ENCODE data around the gene TCEANC2.

DNA sequence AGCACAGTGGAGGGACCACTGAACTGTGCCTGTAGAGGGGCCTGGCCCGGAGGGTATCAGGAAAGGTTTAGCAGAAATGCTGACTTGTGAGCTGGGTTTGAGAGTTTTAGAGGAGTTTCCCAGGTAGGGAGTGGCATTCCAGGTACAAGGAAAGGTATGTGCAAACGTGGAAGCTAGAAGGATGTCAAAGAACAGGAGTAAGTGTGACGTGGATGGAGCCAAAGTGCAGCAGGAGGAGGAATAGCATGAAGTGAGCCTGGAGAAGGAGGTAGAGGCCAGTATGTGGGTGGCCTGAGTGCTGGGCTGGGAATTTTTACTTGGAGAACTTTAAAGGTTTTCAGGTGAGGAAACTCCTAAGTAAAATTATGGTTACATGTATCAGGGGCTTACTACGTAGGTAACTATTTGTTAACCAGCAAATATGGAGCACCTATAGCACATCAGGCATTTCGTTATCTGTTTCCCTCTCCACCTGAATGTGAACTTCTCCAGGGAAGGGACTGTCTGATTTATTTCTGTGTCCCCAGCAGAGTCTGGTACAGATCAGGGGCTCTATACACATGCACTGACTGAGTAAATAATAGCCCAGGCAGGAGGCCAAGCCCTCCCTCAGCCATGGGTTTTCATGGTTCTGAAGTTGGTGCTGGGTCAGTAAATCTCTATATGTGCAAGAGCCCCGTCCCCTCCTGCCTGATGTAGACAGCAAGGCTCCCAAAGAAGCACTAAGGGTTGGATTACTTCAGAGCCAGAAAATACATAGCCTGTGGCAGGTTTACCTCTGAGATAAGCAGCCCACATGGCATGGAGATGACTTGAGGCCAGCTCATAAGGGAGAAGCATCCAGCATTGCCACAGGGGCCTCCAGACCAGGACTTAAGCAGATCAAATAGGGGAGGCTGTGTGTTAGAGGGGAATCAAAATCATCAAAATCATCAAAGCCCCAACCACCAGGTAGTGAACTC lies 56.0 kb downstream of the TCEANC2 start:
- TF ChIP-seq, protein P1, sequence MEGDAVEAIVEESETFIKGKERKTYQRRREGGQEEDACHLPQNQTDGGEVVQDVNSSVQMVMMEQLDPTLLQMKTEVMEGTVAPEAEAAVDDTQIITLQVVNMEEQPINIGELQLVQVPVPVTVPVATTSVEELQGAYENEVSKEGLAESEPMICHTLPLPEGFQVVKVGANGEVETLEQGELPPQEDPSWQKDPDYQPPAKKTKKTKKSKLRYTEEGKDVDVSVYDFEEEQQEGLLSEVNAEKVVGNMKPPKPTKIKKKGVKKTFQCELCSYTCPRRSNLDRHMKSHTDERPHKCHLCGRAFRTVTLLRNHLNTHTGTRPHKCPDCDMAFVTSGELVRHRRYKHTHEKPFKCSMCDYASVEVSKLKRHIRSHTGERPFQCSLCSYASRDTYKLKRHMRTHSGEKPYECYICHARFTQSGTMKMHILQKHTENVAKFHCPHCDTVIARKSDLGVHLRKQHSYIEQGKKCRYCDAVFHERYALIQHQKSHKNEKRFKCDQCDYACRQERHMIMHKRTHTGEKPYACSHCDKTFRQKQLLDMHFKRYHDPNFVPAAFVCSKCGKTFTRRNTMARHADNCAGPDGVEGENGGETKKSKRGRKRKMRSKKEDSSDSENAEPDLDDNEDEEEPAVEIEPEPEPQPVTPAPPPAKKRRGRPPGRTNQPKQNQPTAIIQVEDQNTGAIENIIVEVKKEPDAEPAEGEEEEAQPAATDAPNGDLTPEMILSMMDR (IDR thresholded peaks at IDR 0.05; ENCODE audit: low read depth, low read length), result no peak
- TF ChIP-seq POLR2A (IDR thresholded peaks at IDR 0.05; ENCODE audit: extremely low read depth, insufficient read length), result no peak
- TF ChIP-seq, protein P2, sequence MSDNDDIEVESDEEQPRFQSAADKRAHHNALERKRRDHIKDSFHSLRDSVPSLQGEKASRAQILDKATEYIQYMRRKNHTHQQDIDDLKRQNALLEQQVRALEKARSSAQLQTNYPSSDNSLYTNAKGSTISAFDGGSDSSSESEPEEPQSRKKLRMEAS (IDR thresholded peaks at IDR 0.05; ENCODE audit: low read depth, low read length), result no peak
